ENCODE results near the gene NAP1L1.

The NAP1L1 gene

DNA sequence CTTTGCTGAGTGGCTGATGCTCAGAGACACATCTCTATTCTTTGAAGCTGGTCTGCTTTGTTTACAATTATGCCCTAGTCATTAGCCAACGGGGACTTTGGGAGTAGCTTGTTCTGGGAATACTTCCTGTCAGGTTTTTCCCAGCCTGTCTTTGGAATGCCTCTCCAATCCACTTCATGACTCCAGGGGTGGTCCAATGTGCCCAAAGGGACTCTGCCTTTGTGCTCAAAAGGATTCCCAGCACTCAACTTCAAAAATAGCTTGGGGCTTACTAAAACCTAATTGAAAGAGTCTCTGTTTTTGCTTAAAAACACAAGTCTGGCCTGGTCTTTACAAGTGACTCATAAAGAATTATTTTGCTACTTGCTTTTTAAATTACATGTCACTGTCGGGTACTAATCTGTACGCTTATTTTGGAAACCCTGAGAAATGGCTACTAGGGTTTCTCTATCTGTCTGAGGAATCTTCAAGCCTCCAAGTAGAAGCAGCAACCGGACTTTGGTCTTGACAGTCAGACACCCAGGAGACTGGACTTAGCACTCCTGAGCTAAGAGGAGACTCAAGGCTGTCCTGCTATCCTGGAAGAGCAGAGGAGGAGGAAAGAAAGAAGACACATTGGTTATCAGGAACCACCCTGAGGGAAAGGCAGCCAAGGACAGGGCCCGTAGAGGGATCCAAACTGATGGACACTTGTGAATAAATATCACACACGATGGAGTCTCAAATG is 73.6 kb downstream of the NAP1L1 start:
- H2BK15ac ChIP-seq (replicated peaks; ENCODE audit: low read depth), result no peak overlapping the region
- peak overlapping the region; percentile 34 for H3K18ac ChIP-seq (ENCODE audit: low read length)
- no peaks in the 10 kb centered on the region for H3K79me1 ChIP-seq (ENCODE audit: low read length)
- peaks cover 3% of the 10 kb centered on the region for H3K4me1 ChIP-seq (ENCODE audit: control insufficient read depth, low read depth, low read length)
- no peak overlapping the region for H3K4me2 ChIP-seq (ENCODE audit: low read length)
- no peak overlapping the region for H4K5ac ChIP-seq (ENCODE audit: low read length)
- DNase-seq, result peak; percentile 92
- peak overlapping the region; percentile 17 for H3K27ac ChIP-seq (ENCODE audit: low read depth, low read length)
- H3K27me3 ChIP-seq (ENCODE audit: insufficient read depth, low read length, poor library complexity), result no peaks in the 10 kb centered on the region
- no peaks in the 10 kb centered on the region for H3K79me2 ChIP-seq (ENCODE audit: control insufficient read depth, insufficient read depth, low read length)
- peak overlapping the region; percentile 12 for H3K56ac ChIP-seq (ENCODE audit: low read length)
- H4K8ac ChIP-seq (ENCODE audit: low read depth, low read length), result no peak overlapping the region
- no peak overlapping the region for H2BK5ac ChIP-seq (ENCODE audit: low read length)
- H2BK120ac ChIP-seq (ENCODE audit: low read depth, low read length), result peak overlapping the region; percentile 13
- WGBS (ENCODE audit: extremely low coverage, insufficient coverage, low lambda C conversion rate), result no CpG with 5 or more reads among the region's 6 CpGs
- H3K4me3 ChIP-seq (ENCODE audit: low read length), result no peak overlapping the region
- H3K36me3 ChIP-seq (ENCODE audit: control insufficient read depth, insufficient read depth, low read length), result no peaks in the 10 kb centered on the region
- H3K4ac ChIP-seq (ENCODE audit: low read depth, low read length), result peak overlapping the region; percentile 88
- no peak overlapping the region for H2AK5ac ChIP-seq (ENCODE audit: low read length)
- H3K9ac ChIP-seq (ENCODE audit: low read length), result no peak overlapping the region
- H3K23ac ChIP-seq (ENCODE audit: low read length), result no peak overlapping the region

DNA sequence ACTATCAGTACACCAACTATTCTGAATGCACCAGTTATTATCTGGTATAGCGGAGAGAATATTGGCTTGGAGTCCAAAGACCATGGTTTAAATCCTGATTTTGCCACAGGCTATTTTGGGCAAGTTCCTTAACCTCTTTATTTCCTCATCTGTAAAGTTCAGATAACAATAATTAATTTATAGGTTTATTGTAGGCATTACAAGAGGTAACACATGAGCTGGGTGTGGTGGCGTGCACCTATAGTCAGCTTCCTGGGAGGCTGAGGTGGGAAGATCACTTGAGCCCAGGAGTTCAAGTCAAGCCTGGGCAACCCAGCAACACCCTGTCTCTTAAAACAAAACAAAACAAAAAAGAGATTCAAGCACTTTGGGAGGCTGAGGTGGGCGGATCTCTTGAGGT is 76.1 kb downstream of the NAP1L1 start:
- Histone ChIP-seq H4K8ac (ENCODE audit: low read depth, low read length) (no peak overlapping the region), H3K4ac (ENCODE audit: low read depth, low read length) (peak overlapping the region; percentile 65), H3K18ac (ENCODE audit: low read length) (peak overlapping the region; percentile 78), H2BK120ac (ENCODE audit: low read depth, low read length) (peak overlapping the region; percentile 66), H2BK15ac (replicated peaks; ENCODE audit: low read depth) (peak overlapping the region; percentile 45), H3K4me1 (ENCODE audit: control insufficient read depth, low read depth, low read length) (peaks cover 3% of the 10 kb centered on the region), H3K23ac (ENCODE audit: low read length) (no peak overlapping the region), H4K5ac (ENCODE audit: low read length) (no peak overlapping the region), H2AK5ac (ENCODE audit: low read length) (no peak overlapping the region), H3K79me1 (ENCODE audit: low read length) (no peaks in the 10 kb centered on the region), H3K79me2 (ENCODE audit: control insufficient read depth, insufficient read depth, low read length) (no peaks in the 10 kb centered on the region), H2BK5ac (ENCODE audit: low read length) (no peak overlapping the region), H3K56ac (ENCODE audit: low read length) (no peak overlapping the region), H3K27me3 (ENCODE audit: insufficient read depth, low read length, poor library complexity) (no peaks in the 10 kb centered on the region), H3K36me3 (ENCODE audit: control insufficient read depth, insufficient read depth, low read length) (no peaks in the 10 kb centered on the region), H3K27ac (ENCODE audit: low read depth, low read length) (no peak overlapping the region), H3K4me2 (ENCODE audit: low read length) (no peak overlapping the region), H3K4me3 (ENCODE audit: low read length) (no peak overlapping the region), H3K9ac (ENCODE audit: low read length) (no peak overlapping the region)
- no peak for DNase-seq
- no CpG with 5 or more reads among the region's 3 CpGs for WGBS (ENCODE audit: extremely low coverage, insufficient coverage, low lambda C conversion rate)

DNA sequence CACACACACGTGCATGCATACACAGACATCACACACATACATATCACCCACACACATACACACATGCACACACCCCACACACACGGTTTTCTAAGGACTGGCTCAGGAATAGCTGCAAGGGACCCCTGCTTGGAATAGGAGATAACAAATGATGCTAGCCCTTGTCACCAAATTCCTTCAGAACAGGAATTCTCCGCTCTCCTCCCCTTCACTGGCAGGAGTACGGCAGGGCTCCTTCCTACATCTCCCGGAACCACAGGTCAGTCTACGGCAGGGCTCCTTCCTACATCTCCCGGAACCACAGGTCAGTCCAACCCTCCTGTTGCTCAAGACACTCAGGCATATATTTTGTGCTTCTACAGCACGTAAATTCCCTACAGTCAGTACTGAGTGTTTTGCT is 76.8 kb downstream of the NAP1L1 start:
- H4K5ac ChIP-seq (ENCODE audit: low read length), result no peak overlapping the region
- no peaks in the 10 kb centered on the region for H3K36me3 ChIP-seq (ENCODE audit: control insufficient read depth, insufficient read depth, low read length)
- H3K23ac ChIP-seq (ENCODE audit: low read length), result no peak overlapping the region
- no peak overlapping the region for H3K56ac ChIP-seq (ENCODE audit: low read length)
- no peaks in the 10 kb centered on the region for H3K79me2 ChIP-seq (ENCODE audit: control insufficient read depth, insufficient read depth, low read length)
- H3K79me1 ChIP-seq (ENCODE audit: low read length), result no peaks in the 10 kb centered on the region
- no peak overlapping the region for H3K4me3 ChIP-seq (ENCODE audit: low read length)
- H3K27me3 ChIP-seq (ENCODE audit: insufficient read depth, low read length, poor library complexity), result no peaks in the 10 kb centered on the region
- no peak overlapping the region for H2AK5ac ChIP-seq (ENCODE audit: low read length)
- H3K9ac ChIP-seq (ENCODE audit: low read length), result no peak overlapping the region
- no peak overlapping the region for H2BK120ac ChIP-seq (ENCODE audit: low read depth, low read length)
- no peak overlapping the region for H3K4ac ChIP-seq (ENCODE audit: low read depth, low read length)
- no CpG with 5 or more reads among the region's 8 CpGs for WGBS (ENCODE audit: extremely low coverage, insufficient coverage, low lambda C conversion rate)
- H4K8ac ChIP-seq (ENCODE audit: low read depth, low read length), result no peak overlapping the region
- H3K18ac ChIP-seq (ENCODE audit: low read length), result no peak overlapping the region
- no peak overlapping the region for H3K27ac ChIP-seq (ENCODE audit: low read depth, low read length)
- H3K4me1 ChIP-seq (ENCODE audit: control insufficient read depth, low read depth, low read length), result peaks cover 3% of the 10 kb centered on the region
- H2BK15ac ChIP-seq (replicated peaks; ENCODE audit: low read depth), result no peak overlapping the region
- no peak overlapping the region for H3K4me2 ChIP-seq (ENCODE audit: low read length)
- peak overlapping the region; percentile 36 for H2BK5ac ChIP-seq (ENCODE audit: low read length)
- DNase-seq, result peak; percentile 93

DNA sequence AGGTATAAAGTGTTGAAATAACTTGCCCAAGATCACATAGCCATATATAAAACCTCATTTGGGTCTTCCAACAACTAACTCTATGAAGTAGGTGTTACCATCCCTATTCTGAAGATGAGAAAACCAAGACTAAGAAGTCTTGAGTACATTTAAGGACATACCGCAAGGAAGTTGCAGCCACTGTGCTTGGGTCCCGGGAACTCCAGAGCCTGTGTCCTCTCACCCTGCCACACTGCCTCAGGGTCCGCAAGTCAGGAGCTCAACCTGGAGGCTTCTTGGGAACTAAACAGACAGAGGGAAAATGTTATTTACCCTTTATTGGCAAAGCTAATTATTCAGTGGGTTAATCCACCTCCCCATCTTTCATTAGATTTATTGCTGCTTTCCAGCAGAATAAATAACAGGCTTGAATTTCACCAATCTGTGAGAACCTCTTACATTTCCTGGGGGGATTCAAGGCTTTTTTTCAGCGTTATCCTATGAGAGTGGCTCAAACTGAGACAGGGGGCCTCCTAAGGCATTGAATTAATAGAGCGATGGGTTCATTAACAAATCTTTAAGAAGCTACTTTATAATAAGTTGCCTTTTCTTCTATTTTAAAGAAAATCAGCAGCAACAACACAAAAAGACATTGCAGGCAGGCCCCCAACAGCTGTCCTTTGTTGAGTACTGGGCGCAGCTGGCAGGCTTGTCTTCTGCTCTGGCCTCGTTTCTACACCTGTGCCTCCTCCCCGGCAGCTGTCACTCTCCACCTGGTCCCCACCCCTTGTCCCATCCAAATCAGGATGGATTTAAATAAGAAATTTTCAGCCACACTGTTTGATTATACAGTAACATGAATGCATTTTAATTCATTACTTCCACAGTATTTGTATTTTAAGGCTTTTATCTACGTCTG is 78.2 kb downstream of the NAP1L1 start:
- Histone ChIP-seq H4K8ac (ENCODE audit: low read depth, low read length) (no peak overlapping the region), H3K18ac (ENCODE audit: low read length) (no peak overlapping the region), H3K56ac (ENCODE audit: low read length) (no peak overlapping the region), H3K79me1 (ENCODE audit: low read length) (no peaks in the 10 kb centered on the region), H2AK5ac (ENCODE audit: low read length) (no peak overlapping the region), H3K9ac (ENCODE audit: low read length) (no peak overlapping the region), H3K23ac (ENCODE audit: low read length) (no peak overlapping the region), H3K36me3 (ENCODE audit: control insufficient read depth, insufficient read depth, low read length) (no peaks in the 10 kb centered on the region), H3K27ac (ENCODE audit: low read depth, low read length) (no peak overlapping the region), H3K4me1 (ENCODE audit: control insufficient read depth, low read depth, low read length) (peaks cover 3% of the 10 kb centered on the region), H2BK120ac (ENCODE audit: low read depth, low read length) (no peak overlapping the region), H4K5ac (ENCODE audit: low read length) (no peak overlapping the region), H2BK15ac (replicated peaks; ENCODE audit: low read depth) (no peak overlapping the region), H3K4me3 (ENCODE audit: low read length) (no peak overlapping the region), H3K4me2 (ENCODE audit: low read length) (no peak overlapping the region), H3K4ac (ENCODE audit: low read depth, low read length) (no peak overlapping the region), H2BK5ac (ENCODE audit: low read length) (no peak overlapping the region), H3K79me2 (ENCODE audit: control insufficient read depth, insufficient read depth, low read length) (no peaks in the 10 kb centered on the region), H3K27me3 (ENCODE audit: insufficient read depth, low read length, poor library complexity) (no peaks in the 10 kb centered on the region)
- WGBS (ENCODE audit: extremely low coverage, insufficient coverage, low lambda C conversion rate), result no CpG with 5 or more reads among the region's 9 CpGs
- DNase-seq, result no peak

DNA sequence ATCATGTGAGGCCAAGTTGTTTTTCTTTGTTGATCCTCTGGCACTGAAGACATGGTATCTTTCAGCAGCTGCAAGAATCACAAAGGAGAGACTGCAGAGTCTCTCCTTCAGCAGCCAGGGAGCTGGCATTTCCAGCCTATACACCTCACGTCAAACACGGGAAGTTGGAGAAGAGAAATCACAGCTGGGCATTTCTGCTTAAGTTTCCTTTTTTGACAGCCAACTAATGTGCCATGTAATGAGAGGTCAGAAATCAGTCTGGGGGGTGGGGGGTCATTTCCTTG is 81.2 kb downstream of the NAP1L1 start:
- Histone ChIP-seq H3K18ac (ENCODE audit: low read length) (no peak overlapping the region), H4K5ac (ENCODE audit: low read length) (no peak overlapping the region), H3K36me3 (ENCODE audit: control insufficient read depth, insufficient read depth, low read length) (no peaks in the 10 kb centered on the region), H3K4me2 (ENCODE audit: low read length) (no peak overlapping the region), H3K27me3 (ENCODE audit: insufficient read depth, low read length, poor library complexity) (no peaks in the 10 kb centered on the region), H3K79me1 (ENCODE audit: low read length) (no peaks in the 10 kb centered on the region), H3K4ac (ENCODE audit: low read depth, low read length) (no peak overlapping the region), H3K56ac (ENCODE audit: low read length) (no peak overlapping the region), H2BK5ac (ENCODE audit: low read length) (no peak overlapping the region), H2BK120ac (ENCODE audit: low read depth, low read length) (no peak overlapping the region), H3K23ac (ENCODE audit: low read length) (no peak overlapping the region), H3K27ac (ENCODE audit: low read depth, low read length) (no peak overlapping the region), H2BK15ac (replicated peaks; ENCODE audit: low read depth) (no peak overlapping the region), H3K79me2 (ENCODE audit: control insufficient read depth, insufficient read depth, low read length) (no peaks in the 10 kb centered on the region), H4K8ac (ENCODE audit: low read depth, low read length) (no peak overlapping the region), H2AK5ac (ENCODE audit: low read length) (no peak overlapping the region), H3K4me1 (ENCODE audit: control insufficient read depth, low read depth, low read length) (peaks cover 3% of the 10 kb centered on the region), H3K9ac (ENCODE audit: low read length) (no peak overlapping the region), H3K4me3 (ENCODE audit: low read length) (no peak overlapping the region)
- no CpG with 5 or more reads among the region's 2 CpGs for WGBS (ENCODE audit: extremely low coverage, insufficient coverage, low lambda C conversion rate)
- DNase-seq, result no peak
